Measurements from ENCODE around the gene MRPL45.

The MRPL45 gene

DNA sequence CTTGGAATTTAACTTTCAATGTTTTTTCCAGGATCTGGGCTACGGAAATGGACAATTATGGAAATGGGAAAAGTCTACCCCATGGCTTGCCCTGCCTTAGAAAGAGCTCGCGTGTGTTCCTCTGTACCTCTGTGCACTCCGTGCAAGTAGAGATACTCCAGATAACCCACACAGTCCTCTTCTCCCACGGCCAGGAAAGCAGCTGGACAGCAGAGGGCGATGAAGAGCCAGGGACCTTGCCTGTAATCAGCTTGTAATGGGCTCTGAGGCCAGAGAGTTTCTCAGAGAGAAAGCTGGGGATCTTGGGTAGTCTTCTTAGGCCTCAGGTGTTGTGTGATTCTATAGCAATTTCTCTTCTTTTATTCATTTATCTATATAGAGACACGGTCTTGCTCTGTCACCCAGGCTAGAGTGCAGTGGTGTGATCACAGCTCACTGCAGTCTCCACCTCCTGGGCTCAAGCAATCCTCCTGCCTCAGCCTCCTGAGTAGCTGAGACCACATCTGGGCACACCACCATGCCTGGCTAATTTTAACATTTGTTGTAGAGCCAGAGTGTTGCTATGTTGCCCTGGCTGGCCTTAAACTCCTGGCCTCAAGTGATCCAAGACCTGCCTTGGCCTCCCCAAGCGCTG is 52.2 kb downstream of the MRPL45 start:
- Histone ChIP-seq H3K27ac (ENCODE audit: low read depth, low read length) (no peak overlapping the region), H3K4me1 (ENCODE audit: control insufficient read depth, insufficient read depth, low read length) (peaks cover 20% of the 10 kb centered on the region), H3K27me3 (ENCODE audit: control insufficient read depth, insufficient read depth, low read length) (no peaks in the 10 kb centered on the region; the same call in 1 of the 2 replicates), H3K9ac (ENCODE audit: low read depth, low read length) (no peak overlapping the region), H3K36me3 (ENCODE audit: control insufficient read depth, insufficient read depth, low read length) (no peaks in the 10 kb centered on the region), H3K9me3 (ENCODE audit: control insufficient read depth, insufficient read depth, low read length) (no peaks in the 10 kb centered on the region), H3K4me3 (ENCODE audit: low read depth, low read length) (no peak overlapping the region)

GRCh38 chr17:38350035-38350434 is 53.1 kb downstream of the MRPL45 start:
- Histone ChIP-seq H3K4me3 (ENCODE audit: low read depth, low read length) (no peak overlapping the region), H3K27me3 (ENCODE audit: control insufficient read depth, insufficient read depth, low read length) (no peaks in the 10 kb centered on the region; the same call in 1 of the 2 replicates), H3K4me1 (ENCODE audit: control insufficient read depth, insufficient read depth, low read length) (peaks cover 21% of the 10 kb centered on the region), H3K27ac (ENCODE audit: low read depth, low read length) (peak overlapping the region; percentile 31), H3K9ac (ENCODE audit: low read depth, low read length) (no peak overlapping the region), H3K9me3 (ENCODE audit: control insufficient read depth, insufficient read depth, low read length) (no peaks in the 10 kb centered on the region), H3K36me3 (ENCODE audit: control insufficient read depth, insufficient read depth, low read length) (no peaks in the 10 kb centered on the region)

DNA sequence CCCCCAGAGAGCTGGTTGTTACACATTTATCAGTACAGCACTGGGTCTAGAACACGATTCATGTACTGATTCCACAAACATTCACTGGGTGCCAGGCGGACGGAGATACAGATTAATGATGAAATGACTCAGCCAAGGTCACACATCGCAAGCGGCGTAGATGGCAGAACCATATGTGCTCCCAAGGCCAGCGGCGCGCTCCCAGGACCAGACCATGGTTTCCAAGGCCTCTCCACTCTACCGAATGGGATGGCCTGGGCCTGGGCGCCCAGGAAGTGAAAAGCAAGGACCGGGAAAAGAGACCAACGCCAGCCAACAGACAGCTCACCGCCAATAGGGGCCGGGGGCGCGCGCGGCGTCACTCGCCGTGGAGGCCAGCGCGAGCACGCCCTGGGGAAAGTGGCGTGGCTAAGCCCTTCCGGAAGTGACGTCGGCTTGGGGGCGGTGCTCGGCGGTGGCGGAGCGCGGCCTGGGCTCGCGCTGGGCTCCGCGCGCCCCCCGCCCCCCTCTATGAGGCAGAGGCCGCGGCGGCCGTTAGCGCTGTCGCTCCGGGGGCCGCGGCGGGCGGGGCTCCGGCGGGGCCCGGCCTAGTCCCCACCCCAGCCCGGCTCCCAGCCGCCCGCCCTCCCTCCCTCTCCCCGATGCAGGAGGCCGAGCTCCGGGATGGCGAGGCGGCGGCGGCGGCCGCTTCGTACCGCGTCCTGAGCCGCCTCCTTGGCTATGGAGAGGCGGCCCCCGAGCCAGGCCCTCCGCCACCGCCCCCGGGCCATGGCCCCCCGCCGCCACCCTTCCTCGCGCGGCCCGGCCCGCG is 54.6 kb downstream of the MRPL45 start, which contains the start of gene SOCS7:
Gene SOCS7 (plus strand): TSS at position 433 of the 811 bp plus-strand sequence. CDS start 209 bp downstream, at position 642.
- Histone ChIP-seq H3K9ac (ENCODE audit: low read depth, low read length) (peak within 1 kb of the TSS; percentile 31), H3K9me3 (ENCODE audit: control insufficient read depth, insufficient read depth, low read length) (no peaks in the 10 kb centered on the region), H3K27me3 (ENCODE audit: control insufficient read depth, insufficient read depth, low read length) (no peaks in the 10 kb centered on the region; the same call in 1 of the 2 replicates), H3K4me1 (ENCODE audit: control insufficient read depth, insufficient read depth, low read length) (peaks cover 25% of the 10 kb centered on the region), H3K36me3 (ENCODE audit: control insufficient read depth, insufficient read depth, low read length) (no peaks in the 10 kb centered on the region), H3K4me3 (ENCODE audit: low read depth, low read length) (peak within 1 kb of the TSS; percentile 69), H3K27ac (ENCODE audit: low read depth, low read length) (peak within 1 kb of the TSS; percentile 44)

- Histone ChIP-seq H3K9me3 (ENCODE audit: control insufficient read depth, insufficient read depth, low read length) (no peaks in the 10 kb centered on the region), H3K27me3 (ENCODE audit: control insufficient read depth, insufficient read depth, low read length) (no peaks in the 10 kb centered on the region; the same call in 1 of the 2 replicates), H3K9ac (ENCODE audit: low read depth, low read length) (no peak overlapping the region), H3K4me3 (ENCODE audit: low read depth, low read length) (peak overlapping the region; percentile 69), H3K36me3 (ENCODE audit: control insufficient read depth, insufficient read depth, low read length) (no peaks in the 10 kb centered on the region), H3K27ac (ENCODE audit: low read depth, low read length) (peak overlapping the region; percentile 43), H3K4me1 (ENCODE audit: control insufficient read depth, insufficient read depth, low read length) (peaks cover 25% of the 10 kb centered on the region)
Observed at GRCh38 chr17:38352245-38353085, 55.5 kb downstream of the MRPL45 start.

DNA sequence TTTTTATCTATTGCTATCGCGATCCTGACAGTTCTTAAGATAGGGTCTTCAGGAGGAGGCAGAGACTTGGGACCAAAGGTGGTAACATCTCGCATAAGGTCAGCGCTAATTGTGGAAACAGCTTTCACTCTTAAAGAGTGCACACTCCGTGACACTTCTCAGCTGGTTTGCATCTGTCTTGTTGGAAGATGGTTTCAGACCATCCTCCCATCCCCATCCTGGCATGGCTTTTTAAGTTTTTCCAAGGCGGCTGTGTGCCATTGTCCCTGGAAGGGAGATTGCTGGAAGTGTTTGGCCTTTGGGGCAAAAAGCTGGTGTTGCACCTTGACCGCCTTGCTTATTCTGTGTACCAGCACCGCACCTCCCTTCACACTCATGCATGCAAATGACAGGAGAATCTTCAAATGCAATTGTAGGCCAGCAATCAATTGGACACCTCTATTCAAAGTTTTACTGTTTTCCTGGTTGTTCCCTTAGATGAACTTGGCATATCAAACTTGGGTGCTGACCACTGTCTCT is 56.2 kb downstream of the MRPL45 start:
- no peaks in the 10 kb centered on the region for H3K36me3 ChIP-seq (ENCODE audit: control insufficient read depth, insufficient read depth, low read length)
- H3K9me3 ChIP-seq (ENCODE audit: control insufficient read depth, insufficient read depth, low read length): no peaks in the 10 kb centered on the region
- H3K4me3 ChIP-seq (ENCODE audit: low read depth, low read length): peak overlapping the region; percentile 69
- peaks cover 25% of the 10 kb centered on the region for H3K4me1 ChIP-seq (ENCODE audit: control insufficient read depth, insufficient read depth, low read length)
- no peaks in the 10 kb centered on the region; the same call in 1 of the 2 replicates for H3K27me3 ChIP-seq (ENCODE audit: control insufficient read depth, insufficient read depth, low read length)
- no peak overlapping the region for H3K9ac ChIP-seq (ENCODE audit: low read depth, low read length)
- H3K27ac ChIP-seq (ENCODE audit: low read depth, low read length): no peak overlapping the region

- Histone ChIP-seq H3K36me3 (ENCODE audit: control insufficient read depth, insufficient read depth, low read length) (no peaks in the 10 kb centered on the region), H3K9me3 (ENCODE audit: control insufficient read depth, insufficient read depth, low read length) (no peaks in the 10 kb centered on the region), H3K4me1 (ENCODE audit: control insufficient read depth, insufficient read depth, low read length) (peaks cover 31% of the 10 kb centered on the region), H3K27me3 (ENCODE audit: control insufficient read depth, insufficient read depth, low read length) (no peaks in the 10 kb centered on the region; the same call in 1 of the 2 replicates), H3K9ac (ENCODE audit: low read depth, low read length) (no peak overlapping the region), H3K4me3 (ENCODE audit: low read depth, low read length) (no peak overlapping the region; the same call in 1 of the 2 replicates), H3K27ac (ENCODE audit: low read depth, low read length) (no peak overlapping the region)
Observed at GRCh38 chr17:38353668-38354067, 56.7 kb downstream of the MRPL45 start.

DNA sequence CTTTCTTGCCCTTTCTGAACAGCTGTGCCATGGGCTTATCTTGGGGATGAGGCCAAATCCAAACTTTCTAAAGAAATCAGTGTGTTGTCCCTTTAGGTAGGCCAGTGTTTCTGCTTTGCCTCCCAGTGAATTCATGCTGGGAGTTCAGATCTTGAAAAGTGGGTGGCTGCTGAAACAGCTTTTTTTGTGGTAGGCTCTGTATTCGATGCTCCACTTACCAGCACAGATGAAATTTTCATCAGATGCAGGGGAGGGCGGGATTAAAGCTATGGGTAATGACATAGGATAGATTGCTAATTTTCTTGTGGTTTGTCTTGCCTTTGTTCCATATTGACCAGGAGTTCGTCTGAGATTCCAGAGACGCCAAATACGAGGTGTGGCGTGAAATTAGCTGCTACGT is 57.5 kb downstream of the MRPL45 start:
- Histone ChIP-seq H3K4me3 (ENCODE audit: low read depth, low read length) (no peak overlapping the region), H3K27me3 (ENCODE audit: control insufficient read depth, insufficient read depth, low read length) (no peaks in the 10 kb centered on the region; the same call in 1 of the 2 replicates), H3K9ac (ENCODE audit: low read depth, low read length) (no peak overlapping the region), H3K27ac (ENCODE audit: low read depth, low read length) (no peak overlapping the region), H3K4me1 (ENCODE audit: control insufficient read depth, insufficient read depth, low read length) (peaks cover 31% of the 10 kb centered on the region), H3K36me3 (ENCODE audit: control insufficient read depth, insufficient read depth, low read length) (no peaks in the 10 kb centered on the region), H3K9me3 (ENCODE audit: control insufficient read depth, insufficient read depth, low read length) (no peaks in the 10 kb centered on the region)

DNA sequence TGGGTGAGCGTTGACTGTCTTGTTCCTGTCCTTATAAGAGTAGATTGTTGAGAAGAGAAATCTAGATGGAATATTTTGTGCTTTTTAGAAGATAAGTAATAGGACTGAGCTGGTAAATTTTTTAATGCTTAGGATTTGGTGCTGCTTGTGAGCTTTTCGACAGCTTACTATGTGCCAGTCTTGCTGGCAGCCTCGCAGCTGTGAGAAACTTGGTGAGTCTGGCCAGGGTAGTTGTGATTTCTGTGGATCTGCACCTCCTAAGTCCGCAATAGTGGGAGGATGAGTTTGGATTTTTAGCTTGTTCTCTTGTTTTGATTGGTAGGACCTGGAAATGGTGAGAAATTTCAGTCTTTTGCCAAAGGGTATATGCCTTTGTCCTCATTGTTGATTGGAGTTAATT is 58.3 kb downstream of the MRPL45 start:
- Histone ChIP-seq H3K27ac (ENCODE audit: low read depth, low read length) (no peak overlapping the region), H3K9me3 (ENCODE audit: control insufficient read depth, insufficient read depth, low read length) (no peaks in the 10 kb centered on the region), H3K36me3 (ENCODE audit: control insufficient read depth, insufficient read depth, low read length) (no peaks in the 10 kb centered on the region), H3K27me3 (ENCODE audit: control insufficient read depth, insufficient read depth, low read length) (no peaks in the 10 kb centered on the region; the same call in 1 of the 2 replicates), H3K9ac (ENCODE audit: low read depth, low read length) (no peak overlapping the region), H3K4me3 (ENCODE audit: low read depth, low read length) (no peak overlapping the region), H3K4me1 (ENCODE audit: control insufficient read depth, insufficient read depth, low read length) (peaks cover 26% of the 10 kb centered on the region)

GRCh38 chr17:38357486-38358123 is 60.6 kb downstream of the MRPL45 start:
- H3K27ac ChIP-seq (ENCODE audit: low read depth, low read length): no peak overlapping the region
- H3K9me3 ChIP-seq (ENCODE audit: control insufficient read depth, insufficient read depth, low read length): no peaks in the 10 kb centered on the region
- no peaks in the 10 kb centered on the region; the same call in 1 of the 2 replicates for H3K27me3 ChIP-seq (ENCODE audit: control insufficient read depth, insufficient read depth, low read length)
- no peak overlapping the region for H3K4me3 ChIP-seq (ENCODE audit: low read depth, low read length)
- no peak overlapping the region for H3K9ac ChIP-seq (ENCODE audit: low read depth, low read length)
- H3K36me3 ChIP-seq (ENCODE audit: control insufficient read depth, insufficient read depth, low read length): peaks cover 9% of the 10 kb centered on the region; the same call in 1 of the 2 replicates
- peaks cover 28% of the 10 kb centered on the region for H3K4me1 ChIP-seq (ENCODE audit: control insufficient read depth, insufficient read depth, low read length)

Data from HUES48 (cell line).